ENCODE data around the gene DNAJC7. TPM values are rescaled to one million over a fixed set of nuclear protein-coding genes. Genes with fewer than 3 reads are reported as not detected.
A peak's percentile ranks its signal among the peaks of the same experiment; 100 is the strongest.

DNAJC7 gene
- total and polyA plus RNA-seq, 9 of the 15 experiments (the other 6 are each of a cell fraction or from before 2014, with no cell fraction given): 85.8 to 262 (median 157) TPM

GRCh38 chr17:41972571-41973407, 44.5 kb downstream of the DNAJC7 start:
- TF ChIP-seq SUPT5H (IDR thresholded peaks at IDR 0.05) (0 out of 2 replicates have a peak, but pooled peaks have one; percentile 17), POLR2A (conservative IDR thresholded peaks at IDR 0.05) (peak; percentile 28; the same call in 1 of the 2 replicates), POLR2G (IDR thresholded peaks at IDR 0.05; ENCODE audit: low read depth, low read length) (peak; percentile 63; the same call in 1 of the 2 replicates), CBX2 (IDR thresholded peaks at IDR 0.05; ENCODE audit: insufficient read depth, low read length, poor library complexity, severe bottlenecking) (no peak), CREB3L1 (IDR thresholded peaks at IDR 0.05; ENCODE audit: borderline replicate concordance, low read depth) (no peak), RBM22 (IDR thresholded peaks at IDR 0.05; ENCODE audit: low read depth, low read length, poor library complexity, severe bottlenecking) (peak; percentile 58), POLR2AphosphoS5 (IDR thresholded peaks at IDR 0.05; ENCODE audit: control insufficient read depth, insufficient read depth, low read depth, low read length) (peak; percentile 13; the same call in 1 of the 2 replicates), ZNF609 (CRISPR knock-in tag; IDR thresholded peaks at IDR 0.05; ENCODE audit: borderline replicate concordance) (no peak), RBFOX2 (IDR thresholded peaks at IDR 0.05; ENCODE audit: low read depth, low read length) (0 out of 2 replicates have a peak, but pooled peaks have one; percentile 28), ZNF133 (CRISPR knock-in tag; IDR thresholded peaks at IDR 0.05) (no peak), SNAPC5 (CRISPR knock-in tag; IDR thresholded peaks at IDR 0.05) (no peak), CBFA2T3 (IDR thresholded peaks at IDR 0.05) (no peak)
- ChIA-PET CTCF (ENCODE audit: low intra/inter-chr PET ratio) (no interaction called here), POLR2A (interaction anchor here (0.7 to 2.1 kb wide), 9 partner anchors 9 to 141 kb away, joined by 3 to 6 read pairs (median 4); no protein-coding TSS in a partner anchor)
- Histone ChIP-seq H3K4me2 (ENCODE audit: insufficient read depth, low read length) (no peak overlapping the region), H3K79me2 (ENCODE audit: control insufficient read depth, insufficient read depth, low read length) (peaks cover 4% of the 10 kb centered on the region; the same call in 2 of the 3 replicates), H4K20me1 (replicated peaks; ENCODE audit: control insufficient read depth, insufficient read depth, low read length) (no peaks in the 10 kb centered on the region; the same call in 1 of the 2 replicates), H3K27ac (ENCODE audit: extremely low read depth, low read depth, low read length) (no peak overlapping the region; the same call in 2 of the 3 replicates), H3K36me3 (ENCODE audit: control insufficient read depth, insufficient read depth, low read length) (peaks cover 85% of the 10 kb centered on the region), H3K27me3 (ENCODE audit: control insufficient read depth in 2 of 2, insufficient read depth in 2 of 2, low read length in 2 of 2) (no peaks in the 10 kb centered on the region), H2AFZ (ENCODE audit: low read depth, low read length) (no peak overlapping the region), H3K4me1 (replicated peaks in 1 of 2; ENCODE audit: control insufficient read depth in 2 of 2, insufficient read depth in 2 of 2, low read length in 2 of 2) (peaks cover under 1 to 20% of the 10 kb centered on the region in 2 experiments; a peak in 3 of 5 replicates), H3K9me3 (replicated peaks; ENCODE audit: control insufficient read depth, insufficient read depth, low read depth, low read length) (no peaks in the 10 kb centered on the region; the same call in 1 of the 2 replicates), H3K9ac (ENCODE audit: insufficient read depth in 1 of 2, low read depth in 2 of 2, low read length in 2 of 2) (peak overlapping the region in 1 of 2 experiments; percentile 80; a peak in 2 of 4 replicates), H3K9me1 (ENCODE audit: control insufficient read depth, insufficient read depth, low read length) (no peaks in the 10 kb centered on the region), H3K4me3 (no peak overlapping the region)
- ATAC-seq (no peak; the same call in 1 of the 3 replicates), DNase-seq (ENCODE audit: extremely low read depth in 1 of 4, low spot score in 3 of 4) (no peak), FAIRE-seq (peak; percentile 29)
- in situ Hi-C loops (cut with MboI): no loop called here
- intact Hi-C loops (cut with micrococcal nuclease): no loop called here
- BruUV-seq (replicated peaks): no TSS peak
- WGBS (ENCODE audit: insufficient coverage, low coverage, missing lambda C conversion rate): 86% methylated on average over 22 of the region's 22 CpGs
